HFFc6 (cell line): Measurements from ENCODE around the gene MAST4. TPM values are rescaled to one million over a fixed set of nuclear protein-coding genes. Genes with fewer than 3 reads are reported as not detected.

Experiments used
- DNase-seq: peaks from one replicate; pipeline ENCODE4 v3.0.0-alpha.2; 2018
- H3K27ac Mint-ChIP-seq: 2 replicates; pipeline ENCODE4 v1.8.0; 2020; ENCODE audit warnings: mild to moderate bottlenecking, mixed read lengths
- H3K27me3 Mint-ChIP-seq: 2 replicates; pipeline ENCODE4 v1.8.0; 2021; ENCODE audit warnings: mild to moderate bottlenecking, moderate library complexity, mixed read lengths; ENCODE audit not compliant: insufficient read depth
- H3K36me3 Mint-ChIP-seq: 2 replicates; pipeline ENCODE4 v1.8.0; 2021; ENCODE audit warnings: low read depth, mixed read lengths
- H3K4me1 Mint-ChIP-seq: 2 replicates; pipeline ENCODE4 v1.8.0; 2020; ENCODE audit warnings: low read depth, mixed read lengths
- H3K4me3 Mint-ChIP-seq: 2 replicates; pipeline ENCODE4 v1.8.0; 2020; ENCODE audit warnings: mild to moderate bottlenecking, moderate library complexity, mixed read lengths
- H3K9me3 Mint-ChIP-seq: 2 replicates; pipeline ENCODE4 v1.8.0; 2020; ENCODE audit warnings: mild to moderate bottlenecking, mixed read lengths
- total RNA-seq, 6 experiments: library from RNA; stranded (reverse); fragmentation: NEBNext Ultra II Directional; extraction: Animal tissue kit (Norgen Biotek cat#: 25700); gene quantifications; 2 replicates in 1 of 6; 3 replicates in 5 of 6; pipeline ENCODE4 v1.2.3, GENCODE V29; 2021
- TF ChIP-seq, protein P1 (sequence below): fragments of 200-600 bp; sonication (generic); IDR thresholded peaks from 2 replicates; pipeline ENCODE4 v1.5.0; 2021; ENCODE audit warnings: antibody characterized with exemption, mild to moderate bottlenecking

MAST4 gene
- total RNA-seq, 6 experiments from 2014 or later, result 3.0 to 5.6 (median 3.9) TPM

DNA sequence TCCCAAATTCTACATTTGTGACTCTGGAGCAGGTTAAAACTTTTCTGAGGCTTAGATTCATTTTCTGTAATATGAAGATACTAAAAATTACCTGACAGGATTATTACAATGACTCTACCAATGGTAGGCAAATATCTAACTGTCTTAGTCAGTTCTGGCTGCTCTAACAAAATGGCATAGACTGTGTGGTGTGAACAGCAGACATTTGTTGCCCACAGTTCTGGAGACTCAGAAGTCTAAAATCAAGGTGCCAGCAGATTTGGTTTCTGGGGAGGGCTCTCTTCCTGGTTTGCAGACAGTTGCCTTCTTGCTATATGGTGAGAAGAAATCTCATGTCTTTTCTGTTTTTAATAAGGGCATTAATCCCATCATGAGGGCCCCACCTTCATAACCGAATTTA is 245.1 kb downstream of the MAST4 start:
- no peaks in the 10 kb centered on the region for H3K9me3 Mint-ChIP-seq
- no peak overlapping the region for H3K27ac Mint-ChIP-seq
- peaks cover 3% of the 10 kb centered on the region; the same call in 1 of the 2 replicates for H3K27me3 Mint-ChIP-seq
- TF ChIP-seq, protein P1, sequence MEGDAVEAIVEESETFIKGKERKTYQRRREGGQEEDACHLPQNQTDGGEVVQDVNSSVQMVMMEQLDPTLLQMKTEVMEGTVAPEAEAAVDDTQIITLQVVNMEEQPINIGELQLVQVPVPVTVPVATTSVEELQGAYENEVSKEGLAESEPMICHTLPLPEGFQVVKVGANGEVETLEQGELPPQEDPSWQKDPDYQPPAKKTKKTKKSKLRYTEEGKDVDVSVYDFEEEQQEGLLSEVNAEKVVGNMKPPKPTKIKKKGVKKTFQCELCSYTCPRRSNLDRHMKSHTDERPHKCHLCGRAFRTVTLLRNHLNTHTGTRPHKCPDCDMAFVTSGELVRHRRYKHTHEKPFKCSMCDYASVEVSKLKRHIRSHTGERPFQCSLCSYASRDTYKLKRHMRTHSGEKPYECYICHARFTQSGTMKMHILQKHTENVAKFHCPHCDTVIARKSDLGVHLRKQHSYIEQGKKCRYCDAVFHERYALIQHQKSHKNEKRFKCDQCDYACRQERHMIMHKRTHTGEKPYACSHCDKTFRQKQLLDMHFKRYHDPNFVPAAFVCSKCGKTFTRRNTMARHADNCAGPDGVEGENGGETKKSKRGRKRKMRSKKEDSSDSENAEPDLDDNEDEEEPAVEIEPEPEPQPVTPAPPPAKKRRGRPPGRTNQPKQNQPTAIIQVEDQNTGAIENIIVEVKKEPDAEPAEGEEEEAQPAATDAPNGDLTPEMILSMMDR, result no peak
- H3K4me3 Mint-ChIP-seq, result no peak overlapping the region
- H3K4me1 Mint-ChIP-seq, result no peaks in the 10 kb centered on the region
- H3K36me3 Mint-ChIP-seq, result no peaks in the 10 kb centered on the region
- no peak for DNase-seq

DNA sequence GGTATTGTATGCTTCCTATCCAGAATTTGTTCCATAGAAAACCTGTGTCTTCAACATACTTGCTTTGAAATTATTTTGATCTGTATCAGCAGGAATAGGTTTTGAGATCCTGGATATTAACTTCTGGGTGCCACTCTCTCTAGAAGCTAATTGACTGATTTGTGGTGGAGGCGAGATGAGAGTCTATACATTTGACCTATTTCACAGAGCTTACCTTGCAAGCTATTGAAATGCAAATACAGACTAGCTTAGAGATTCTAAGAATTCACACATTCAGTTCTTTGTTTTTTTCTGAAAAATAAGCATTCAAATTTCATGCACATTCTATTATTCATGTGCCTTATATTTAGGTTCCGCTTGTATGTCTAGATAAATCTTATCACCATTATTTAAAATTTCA is 246.3 kb downstream of the MAST4 start:
- Mint-ChIP-seq H3K4me3 (no peak overlapping the region), H3K9me3 (no peaks in the 10 kb centered on the region), H3K36me3 (no peaks in the 10 kb centered on the region), H3K4me1 (no peaks in the 10 kb centered on the region), H3K27ac (no peak overlapping the region), H3K27me3 (peaks cover 3% of the 10 kb centered on the region; the same call in 1 of the 2 replicates)
- TF ChIP-seq, protein P1, result no peak
- no peak for DNase-seq

DNA sequence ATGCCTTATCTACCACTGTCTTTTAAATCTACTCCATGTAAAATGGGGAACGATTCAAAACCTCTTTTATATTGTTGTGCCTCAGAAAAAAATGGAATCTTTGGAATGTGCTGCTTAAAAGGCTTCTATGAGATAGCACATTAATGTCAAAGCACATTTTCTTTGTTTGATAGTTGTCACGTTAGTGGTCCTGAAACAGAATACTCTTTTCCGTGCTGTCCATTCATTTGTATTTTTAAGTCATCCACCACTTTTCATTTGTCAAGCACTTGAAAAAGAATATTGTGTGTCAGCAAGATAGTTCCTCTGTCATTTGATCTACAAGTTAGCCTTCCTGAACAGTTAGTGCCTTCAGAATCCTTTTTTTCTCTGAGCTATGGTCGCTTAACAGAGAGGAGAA is 246.9 kb downstream of the MAST4 start:
- TF ChIP-seq, protein P1, result no peak
- no peaks in the 10 kb centered on the region for H3K36me3 Mint-ChIP-seq
- DNase-seq, result no peak
- no peaks in the 10 kb centered on the region for H3K4me1 Mint-ChIP-seq
- H3K4me3 Mint-ChIP-seq, result no peak overlapping the region
- H3K9me3 Mint-ChIP-seq, result no peaks in the 10 kb centered on the region
- no peak overlapping the region for H3K27ac Mint-ChIP-seq
- peaks cover 3% of the 10 kb centered on the region; the same call in 1 of the 2 replicates for H3K27me3 Mint-ChIP-seq

DNA sequence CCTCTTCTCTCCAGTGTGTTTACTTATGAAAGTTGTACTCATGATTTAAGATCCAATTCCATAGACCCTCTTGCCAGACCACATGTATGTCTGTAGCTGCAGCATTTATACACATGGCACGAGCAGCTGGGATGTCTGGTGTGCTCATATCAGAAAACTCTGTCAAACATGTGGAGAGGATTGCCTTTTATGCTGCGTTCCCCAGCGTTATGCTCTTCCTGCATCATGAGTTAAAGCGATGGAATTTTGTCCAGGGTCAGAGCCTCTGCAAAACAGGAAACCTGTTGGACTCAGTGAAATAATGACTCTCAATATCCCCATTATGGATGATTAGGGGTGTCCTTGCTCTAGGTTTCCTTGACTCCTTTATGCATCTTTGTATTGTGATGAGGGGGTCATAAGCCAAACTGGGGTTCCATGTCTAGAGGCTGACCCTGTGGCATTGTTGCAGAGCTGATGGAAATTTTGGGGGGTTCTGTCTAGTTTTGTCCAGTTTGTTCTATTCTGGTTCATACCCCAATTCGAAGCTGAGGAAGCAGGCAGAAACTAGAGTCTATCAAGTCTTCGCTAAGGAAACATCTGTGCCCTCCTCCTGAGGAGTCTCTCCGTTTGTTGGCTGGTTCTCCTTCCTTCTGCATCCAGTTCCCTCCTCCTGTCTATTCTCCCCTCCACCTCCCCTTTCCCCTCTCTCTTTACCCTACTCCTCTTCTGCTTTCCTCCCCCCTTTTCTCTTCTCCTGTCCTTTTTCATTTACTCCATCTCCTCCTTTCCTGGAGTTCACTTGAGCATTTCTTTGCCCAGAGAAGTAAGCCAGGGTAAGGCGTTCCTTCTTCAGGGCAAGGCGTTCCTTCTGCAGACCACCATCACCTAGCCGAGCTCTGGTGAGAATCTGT is 252.8 kb downstream of the MAST4 start:
- Mint-ChIP-seq H3K4me3 (no peak overlapping the region), H3K27ac (no peak overlapping the region), H3K4me1 (peaks cover 27% of the 10 kb centered on the region), H3K36me3 (no peaks in the 10 kb centered on the region), H3K27me3 (no peaks in the 10 kb centered on the region; the same call in 1 of the 2 replicates), H3K9me3 (no peaks in the 10 kb centered on the region)
- DNase-seq, result no peak
- TF ChIP-seq, protein P1, result no peak

DNA sequence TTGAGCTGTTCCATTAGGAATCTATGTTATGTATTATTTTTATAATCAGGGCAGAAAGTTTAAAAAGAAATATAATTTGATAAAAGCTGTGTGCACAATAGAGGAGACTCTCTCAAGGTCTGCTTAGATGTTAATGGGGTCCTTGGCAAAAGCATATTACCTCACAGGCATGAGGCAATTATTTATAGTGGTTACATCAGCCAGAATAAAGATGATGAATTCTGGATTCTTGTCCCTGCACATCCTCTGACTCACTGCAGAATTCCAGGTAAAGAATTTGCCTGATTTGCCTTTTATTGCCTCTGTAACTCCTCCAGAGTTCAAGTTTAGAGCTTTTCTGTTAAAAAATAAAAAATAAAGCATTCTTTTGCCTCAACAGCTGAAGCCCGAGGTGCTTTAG is 253.6 kb downstream of the MAST4 start:
- no peaks in the 10 kb centered on the region for H3K36me3 Mint-ChIP-seq
- H3K4me1 Mint-ChIP-seq, result peaks cover 27% of the 10 kb centered on the region
- no peak overlapping the region for H3K27ac Mint-ChIP-seq
- no peak for DNase-seq
- TF ChIP-seq, protein P1, result no peak
- H3K27me3 Mint-ChIP-seq, result peaks cover 2% of the 10 kb centered on the region; the same call in 1 of the 2 replicates
- no peaks in the 10 kb centered on the region for H3K9me3 Mint-ChIP-seq
- H3K4me3 Mint-ChIP-seq, result no peak overlapping the region
